ENCODE data around the gene TCF23. TPM values are rescaled to one million over a fixed set of nuclear protein-coding genes. Genes with fewer than 3 reads are reported as not detected.

TCF23 gene
- total and polyA plus RNA-seq, 2 of the 4 experiments (the other 2 are of a cell fraction), result not detected

GRCh38 chr2:27123302-27124150 lies 25.3 kb upstream of the TCF23 start, which contains the start of gene ABHD1 (continued):
- TF ChIP-seq SMC3 (IDR thresholded peaks at IDR 0.05; ENCODE audit: low read depth, low read length) (no peak), MAZ (IDR thresholded peaks at IDR 0.05; ENCODE audit: borderline replicate concordance, low read depth, low read length) (no peak)

- no peak overlapping the region for H3K18ac ChIP-seq (ENCODE audit: low read depth, low read length)
- H4K5ac ChIP-seq (ENCODE audit: low read depth, low read length), result no peak overlapping the region
- TF ChIP-seq CTCF (conservative IDR thresholded peaks at IDR 0.05; ENCODE audit: low read depth, low read length) (no peak), CHD1 (IDR thresholded peaks at IDR 0.05; ENCODE audit: low read depth, low read length) (no peak), CEBPB (IDR thresholded peaks at IDR 0.05; ENCODE audit: low read depth, low read length) (no peak), USF2 (IDR thresholded peaks at IDR 0.05; ENCODE audit: low read depth, low read length) (no peak)
- intact Hi-C loops (cut with micrococcal nuclease), result no loop called here
- no peak overlapping the region for H3K4me3 ChIP-seq (ENCODE audit: insufficient read depth, low read depth, low read length)
- H4K20me1 ChIP-seq (ENCODE audit: insufficient read depth, low read length), result peaks cover 1% of the 10 kb centered on the region
- dilution Hi-C loops (cut with HindIII; ENCODE audit: low sequenced_read_pairs, unreplicated experiment), result no loop called here
- no peak overlapping the region for H4K8ac ChIP-seq (ENCODE audit: low read depth in 2 of 2, low read length in 2 of 2)
- ATAC-seq (ENCODE audit: low read depth) (no peak), DNase-seq (no peak)
- H2AFZ ChIP-seq (replicated peaks; ENCODE audit: low read length, poor library complexity), result no peak overlapping the region
- H2BK15ac ChIP-seq (ENCODE audit: low read depth, low read length), result no peak overlapping the region
- H3K23ac ChIP-seq (ENCODE audit: low read depth, low read length), result no peak overlapping the region
- H3K9me3 ChIP-seq (ENCODE audit: control insufficient read depth, insufficient read depth, low read length), result peaks cover 6% of the 10 kb centered on the region; the same call in 1 of the 2 replicates
- peaks cover 1% of the 10 kb centered on the region; the same call in 1 of the 2 replicates for H3K4me1 ChIP-seq (ENCODE audit: control insufficient read depth, insufficient read depth, low read length)
- no peak overlapping the region for H2BK120ac ChIP-seq (ENCODE audit: low read depth, low read length)
- peaks cover 7% of the 10 kb centered on the region; the same call in 1 of the 2 replicates for H3K36me3 ChIP-seq (ENCODE audit: control insufficient read depth, insufficient read depth, low read length)
- no peak overlapping the region for H2AK9ac ChIP-seq (replicated peaks; ENCODE audit: low read depth, low read length, poor library complexity)
- H2BK5ac ChIP-seq (ENCODE audit: low read depth, low read length, poor library complexity, severe bottlenecking), result no peak overlapping the region
- no peak overlapping the region for H3K4me2 ChIP-seq (ENCODE audit: low read depth, low read length)
- H4K91ac ChIP-seq (ENCODE audit: insufficient read depth, low read depth, low read length), result no peak overlapping the region
- no peak overlapping the region for H2BK20ac ChIP-seq (ENCODE audit: low read depth, low read length)
- BruUV-seq (replicated peaks), result no TSS peak
- H3K56ac ChIP-seq (ENCODE audit: extremely low read depth, insufficient read depth, low read length), result no peak overlapping the region
- ChIA-PET CTCF (interaction anchor here (1.4 kb wide), 1 partner anchor 9 kb away, joined by 9 read pairs; no protein-coding TSS in a partner anchor), POLR2A (ENCODE audit: unreplicated experiment) (no interaction called here)
- H3K27ac ChIP-seq (ENCODE audit: insufficient read depth, low read length), result no peak overlapping the region
- WGBS, 2 experiments (ENCODE audit: extremely low coverage in 2 of 2, insufficient read length in 1 of 2), result 100% methylated on average over 1 of the region's 3 CpGs; no CpG with 5 or more reads in 1 of the 2 experiments
- H3K14ac ChIP-seq (replicated peaks; ENCODE audit: low read depth, low read length), result no peak overlapping the region
- H3K9ac ChIP-seq (ENCODE audit: low read depth, low read length), result no peak overlapping the region
- no peak overlapping the region for H2AK5ac ChIP-seq (ENCODE audit: low read depth, low read length)
- peaks cover 33% of the 10 kb centered on the region for H3K27me3 ChIP-seq (ENCODE audit: control insufficient read depth, insufficient read depth, low read length)
- H3K79me1 ChIP-seq (ENCODE audit: low read depth in 1 of 2, low read length in 2 of 2), result no peaks in the 10 kb centered on the region
- H3K4ac ChIP-seq (ENCODE audit: low read depth, low read length), result no peak overlapping the region
- 0 out of 2 replicates have a peak, but pooled peaks cover 4% of the 10 kb centered on the region for H3K9me1 ChIP-seq (ENCODE audit: insufficient read depth, low read length)
- in situ Hi-C loops (cut with MboI; ENCODE audit: low sequenced_read_pairs), result no loop called here
These were observed 23.7 kb upstream of the TCF23 start for GRCh38 chr2:27125104-27125503.
